Measurements from ENCODE around the gene TMOD4.

The TMOD4 gene

DNA sequence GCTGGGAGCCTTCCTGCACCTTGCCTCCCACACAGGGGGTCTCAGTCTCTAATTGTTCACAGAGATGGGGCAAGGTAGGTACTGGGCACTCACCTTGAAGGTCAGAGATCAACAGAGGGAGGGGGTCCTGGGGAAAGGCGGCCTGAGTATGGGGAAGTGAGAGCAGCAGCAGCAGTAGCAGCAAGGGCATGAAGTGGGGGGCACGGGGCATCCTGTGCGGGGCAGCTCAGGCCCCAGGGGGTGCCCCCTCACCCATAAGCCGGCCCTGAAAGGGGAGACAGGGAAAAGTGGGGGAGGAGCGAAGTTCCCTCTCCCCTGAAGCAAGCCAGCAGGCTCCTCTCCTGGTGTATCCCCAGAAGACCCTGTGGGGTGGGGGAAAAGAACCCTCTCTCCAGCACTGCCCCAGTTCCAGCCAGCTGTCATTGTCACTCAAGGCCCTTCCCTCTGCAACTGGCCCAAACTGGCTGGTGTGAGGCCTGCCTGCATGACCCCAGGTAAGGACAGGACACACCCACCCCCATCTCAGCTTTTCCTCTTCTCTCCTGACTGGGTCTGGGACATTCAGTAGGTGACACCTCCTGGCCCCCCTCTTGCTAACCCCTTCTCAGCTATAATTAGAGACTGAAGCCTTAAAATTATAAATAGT, 33.2 kb downstream of the TMOD4 start:
- Histone ChIP-seq H3K4me3 (no peak overlapping the region), H3K9me3 (no peaks in the 10 kb centered on the region), H3K27me3 (no peaks in the 10 kb centered on the region), H3K4me1 (peaks cover 0 to 39% (median 25%) of the 10 kb centered on the region in 4 donors), H3K36me3 (peaks cover 0 to 36% (median 0%) of the 10 kb centered on the region in 3 donors), H3K27ac (no peak overlapping the region)
- intact Hi-C loops (cut with DNase I; ENCODE audit: low total_unique reads) = no loop called here
- TF ChIP-seq, protein P1, sequence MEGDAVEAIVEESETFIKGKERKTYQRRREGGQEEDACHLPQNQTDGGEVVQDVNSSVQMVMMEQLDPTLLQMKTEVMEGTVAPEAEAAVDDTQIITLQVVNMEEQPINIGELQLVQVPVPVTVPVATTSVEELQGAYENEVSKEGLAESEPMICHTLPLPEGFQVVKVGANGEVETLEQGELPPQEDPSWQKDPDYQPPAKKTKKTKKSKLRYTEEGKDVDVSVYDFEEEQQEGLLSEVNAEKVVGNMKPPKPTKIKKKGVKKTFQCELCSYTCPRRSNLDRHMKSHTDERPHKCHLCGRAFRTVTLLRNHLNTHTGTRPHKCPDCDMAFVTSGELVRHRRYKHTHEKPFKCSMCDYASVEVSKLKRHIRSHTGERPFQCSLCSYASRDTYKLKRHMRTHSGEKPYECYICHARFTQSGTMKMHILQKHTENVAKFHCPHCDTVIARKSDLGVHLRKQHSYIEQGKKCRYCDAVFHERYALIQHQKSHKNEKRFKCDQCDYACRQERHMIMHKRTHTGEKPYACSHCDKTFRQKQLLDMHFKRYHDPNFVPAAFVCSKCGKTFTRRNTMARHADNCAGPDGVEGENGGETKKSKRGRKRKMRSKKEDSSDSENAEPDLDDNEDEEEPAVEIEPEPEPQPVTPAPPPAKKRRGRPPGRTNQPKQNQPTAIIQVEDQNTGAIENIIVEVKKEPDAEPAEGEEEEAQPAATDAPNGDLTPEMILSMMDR (IDR thresholded peaks at IDR 0.05) = no peak
- DNase-seq = no peak

DNA sequence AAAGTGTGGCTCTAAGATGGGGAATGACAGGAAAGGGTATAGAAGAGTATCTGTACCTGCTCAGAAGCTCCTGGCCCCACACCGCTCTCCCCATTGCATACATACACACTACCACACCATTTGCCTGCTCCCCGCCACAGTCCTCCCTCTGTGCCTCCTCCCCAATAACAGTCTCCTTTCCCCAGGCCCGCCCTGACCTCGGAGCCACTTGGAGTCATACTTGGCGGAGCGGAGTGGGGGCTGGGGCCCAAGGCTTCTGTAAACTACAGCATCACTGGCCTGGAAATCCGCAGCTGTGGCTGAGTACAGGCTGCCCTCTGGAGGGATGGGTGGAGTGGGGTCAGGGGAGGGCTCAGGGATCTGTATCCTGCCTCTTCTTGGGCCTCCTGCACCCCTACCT, 38.0 kb downstream of the TMOD4 start:
- no peaks in the 10 kb centered on the region for H3K9me3 ChIP-seq
- H3K27ac ChIP-seq = no peak overlapping the region
- intact Hi-C loops (cut with DNase I; ENCODE audit: low total_unique reads) = no loop called here
- peaks cover 0 to 71% (median 5%) of the 10 kb centered on the region in 3 donors for H3K36me3 ChIP-seq
- H3K4me1 ChIP-seq = peaks cover 0 to 5% (median under 1%) of the 10 kb centered on the region in 4 donors
- TF ChIP-seq, protein P1 (IDR thresholded peaks at IDR 0.05) = no peak
- no peak overlapping the region for H3K4me3 ChIP-seq
- DNase-seq = peak in 1 of 2 donors; percentile 50
- no peaks in the 10 kb centered on the region for H3K27me3 ChIP-seq

DNA sequence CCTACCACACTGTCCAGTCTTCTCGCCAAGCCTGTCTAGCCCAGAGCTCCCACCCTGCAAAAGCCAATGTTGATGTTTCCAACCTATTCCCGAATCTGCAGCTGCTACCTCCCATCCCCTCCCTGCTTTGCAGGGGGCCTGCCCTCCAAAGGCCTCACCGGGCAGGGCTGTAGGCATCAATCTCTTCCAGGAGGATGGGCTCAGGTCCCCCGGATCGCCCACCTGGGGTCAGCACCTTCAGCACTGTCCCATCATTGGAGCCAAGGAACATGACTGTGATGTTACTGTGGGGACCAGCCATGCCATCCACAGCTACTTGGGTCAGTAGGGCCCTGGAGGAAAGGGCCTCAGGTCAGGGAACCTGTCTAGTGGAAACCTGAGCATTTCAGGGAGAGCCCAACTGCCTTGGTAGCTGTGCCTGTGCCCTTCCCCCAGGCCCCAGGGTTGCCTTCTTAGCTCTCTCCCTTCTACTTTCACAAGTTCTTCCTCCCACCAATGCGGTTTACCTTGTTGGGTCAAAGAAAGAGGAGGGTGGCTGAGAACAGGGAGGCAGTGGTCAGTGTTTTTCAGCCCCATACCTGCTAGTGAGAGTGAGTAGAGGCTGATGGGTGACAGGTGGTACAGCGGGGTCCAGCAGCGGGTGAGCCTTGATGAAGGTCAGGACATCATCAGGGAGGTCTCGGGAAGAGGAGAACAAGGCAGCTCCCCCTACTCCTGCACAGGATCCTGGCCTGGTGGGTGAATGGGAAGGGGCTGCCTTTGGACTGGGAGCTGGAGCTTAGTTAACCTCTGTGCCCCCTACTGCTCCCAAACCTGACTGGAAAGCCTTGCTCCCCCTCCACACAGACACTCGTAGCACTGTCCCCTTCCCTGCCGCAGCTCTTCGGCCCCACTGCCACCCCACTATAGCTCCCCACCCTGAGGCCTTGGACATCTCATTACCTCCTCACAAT, 40.1 kb downstream of the TMOD4 start:
- no peak overlapping the region for H3K27ac ChIP-seq
- intact Hi-C loops (cut with DNase I; ENCODE audit: low total_unique reads) = no loop called here
- H3K27me3 ChIP-seq = no peaks in the 10 kb centered on the region
- peaks cover 0 to 62% (median 5%) of the 10 kb centered on the region in 3 donors for H3K36me3 ChIP-seq
- H3K4me3 ChIP-seq = no peak overlapping the region
- TF ChIP-seq, protein P1 (IDR thresholded peaks at IDR 0.05) = no peak
- no peaks in the 10 kb centered on the region for H3K9me3 ChIP-seq
- peaks cover 0 to 11% (median 4%) of the 10 kb centered on the region in 4 donors for H3K4me1 ChIP-seq
- DNase-seq = peak in 1 of 2 donors; percentile 31

DNA sequence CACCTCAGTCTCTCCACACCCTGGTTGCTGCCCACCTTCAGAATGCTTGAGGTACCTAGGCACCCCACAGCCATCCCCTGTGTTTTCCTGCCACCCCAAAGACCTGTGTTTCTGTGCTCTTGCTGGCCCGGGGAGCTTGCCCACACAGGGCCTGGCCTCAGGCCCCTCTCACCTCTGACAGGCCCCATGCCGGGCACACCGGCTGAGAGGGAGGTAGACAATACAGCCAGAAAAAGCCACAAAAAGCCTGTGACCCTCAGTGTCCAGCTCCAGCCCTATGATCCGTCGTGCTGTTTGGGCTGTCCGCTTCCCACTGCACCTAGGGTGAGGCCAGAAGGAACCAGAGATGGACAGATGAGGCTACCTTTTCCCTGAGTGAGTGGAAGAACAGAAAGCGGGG, 40.8 kb downstream of the TMOD4 start:
- no peaks in the 10 kb centered on the region for H3K9me3 ChIP-seq
- H3K4me3 ChIP-seq = no peak overlapping the region
- intact Hi-C loops (cut with DNase I; ENCODE audit: low total_unique reads) = no loop called here
- H3K4me1 ChIP-seq = peaks cover 0 to 14% (median 4%) of the 10 kb centered on the region in 4 donors
- peak in 1 of 2 donors; percentile 42 for DNase-seq
- no peak overlapping the region for H3K27ac ChIP-seq
- H3K27me3 ChIP-seq = no peaks in the 10 kb centered on the region
- H3K36me3 ChIP-seq = peaks cover 0 to 57% (median 5%) of the 10 kb centered on the region in 3 donors
- TF ChIP-seq, protein P1 (IDR thresholded peaks at IDR 0.05) = no peak

DNA sequence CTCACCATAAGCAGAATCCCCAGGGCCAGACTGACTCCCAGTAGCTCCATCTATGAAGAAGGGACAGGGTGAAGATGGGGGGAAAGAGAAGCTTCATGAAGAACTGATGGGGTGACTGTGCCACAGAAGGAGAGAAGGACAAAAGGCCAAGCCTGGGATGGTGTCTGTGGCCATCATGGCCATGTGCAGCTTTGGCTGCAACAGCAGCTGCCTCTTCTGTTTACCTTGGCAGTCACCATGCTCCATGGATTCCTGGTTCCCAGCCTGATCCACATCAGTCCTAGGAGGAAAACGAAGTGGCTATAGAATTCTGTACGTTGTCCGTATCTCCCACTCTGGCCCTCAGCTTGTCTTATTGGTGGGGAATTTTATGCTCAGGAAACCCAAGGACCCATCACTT, 41.4 kb downstream of the TMOD4 start:
- peaks cover 0 to 51% (median 5%) of the 10 kb centered on the region in 3 donors for H3K36me3 ChIP-seq
- H3K4me3 ChIP-seq = no peak overlapping the region
- TF ChIP-seq, protein P1 (IDR thresholded peaks at IDR 0.05) = no peak
- H3K27ac ChIP-seq = no peak overlapping the region
- no peaks in the 10 kb centered on the region for H3K9me3 ChIP-seq
- H3K27me3 ChIP-seq = no peaks in the 10 kb centered on the region
- peak in 1 of 2 donors; percentile 20 for DNase-seq
- intact Hi-C loops (cut with DNase I; ENCODE audit: low total_unique reads) = no loop called here
- peaks cover 0 to 14% (median 4%) of the 10 kb centered on the region in 4 donors for H3K4me1 ChIP-seq
